ENCODE measurements around the gene CYFIP1.

Gene CYFIP1

GRCh38 chr15:22967084-22967770 lies 12.9 kb downstream of the CYFIP1 start:
- DNase-seq = no peak

GRCh38 chr15:22966321-22967083 lies 13.7 kb downstream of the CYFIP1 start:
- no peak for DNase-seq

DNA sequence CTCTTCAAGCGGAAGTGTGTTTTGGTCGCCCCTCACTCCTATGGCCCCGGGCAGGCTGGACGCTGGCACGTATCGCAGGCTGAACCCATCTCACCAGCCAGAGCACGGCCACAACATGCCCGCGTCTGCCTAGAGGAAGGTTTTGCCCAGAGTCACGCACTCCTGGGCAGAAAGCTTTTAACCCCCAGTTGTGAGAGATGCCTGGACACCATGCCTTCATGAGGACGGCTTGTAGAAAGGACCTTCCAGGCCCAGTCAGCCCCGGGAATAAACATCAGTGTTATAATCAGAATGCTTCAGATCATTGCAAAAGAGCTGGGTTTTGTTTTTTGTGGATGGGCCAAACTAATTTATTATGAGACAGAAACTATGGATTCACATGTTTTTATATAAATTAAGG lies 16.5 kb downstream of the CYFIP1 start:
- no peak for DNase-seq

GRCh38 chr15:22962611-22963010 lies 17.6 kb downstream of the CYFIP1 start:
- DNase-seq = no peak

GRCh38 chr15:22961762-22962161 lies 18.4 kb downstream of the CYFIP1 start:
- no peak for DNase-seq

GRCh38 chr15:22960556-22960955 lies 19.6 kb downstream of the CYFIP1 start:
- DNase-seq = no peak

- no peak for DNase-seq
These were observed 20.0 kb downstream of the CYFIP1 start for GRCh38 chr15:22960126-22960525.

DNA sequence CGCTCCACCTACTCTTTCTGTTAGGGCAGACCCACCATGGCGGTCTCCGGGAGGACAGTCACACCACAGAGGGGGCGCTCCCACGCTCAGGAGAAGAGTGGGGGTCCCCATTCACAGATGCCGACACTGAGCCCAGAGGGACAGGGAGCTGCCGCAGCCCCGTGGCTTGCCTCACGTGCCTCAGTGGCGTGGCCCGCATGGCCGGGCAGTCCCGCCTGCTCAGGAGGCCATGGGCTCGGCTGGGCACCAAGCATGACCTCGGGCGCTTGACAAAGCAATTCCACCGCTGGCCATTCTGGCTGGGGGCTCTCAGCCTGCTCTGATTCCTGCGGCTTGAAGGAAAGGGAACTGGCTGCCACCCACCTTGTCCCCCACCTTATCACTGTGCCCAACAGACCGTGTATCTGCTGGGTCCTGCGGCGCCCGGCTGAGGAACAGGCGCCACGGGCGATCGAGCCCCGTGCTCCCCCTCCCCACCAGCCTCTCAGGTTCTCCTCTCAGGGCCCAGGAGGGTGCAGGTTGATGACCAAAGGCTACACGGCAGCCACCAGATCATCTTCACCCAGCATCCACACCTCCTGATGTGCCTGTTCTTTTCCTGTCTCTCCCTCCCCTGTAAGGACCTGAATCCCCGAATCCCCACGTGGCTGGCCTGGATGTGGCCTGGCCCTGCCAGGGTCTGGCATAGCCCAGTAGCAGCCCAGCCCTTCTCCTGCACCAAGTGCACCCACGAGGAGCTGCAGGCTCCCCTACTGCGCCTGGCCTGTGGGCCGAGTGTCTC lies 20.7 kb downstream of the CYFIP1 start:
- DNase-seq = no peak

DNA sequence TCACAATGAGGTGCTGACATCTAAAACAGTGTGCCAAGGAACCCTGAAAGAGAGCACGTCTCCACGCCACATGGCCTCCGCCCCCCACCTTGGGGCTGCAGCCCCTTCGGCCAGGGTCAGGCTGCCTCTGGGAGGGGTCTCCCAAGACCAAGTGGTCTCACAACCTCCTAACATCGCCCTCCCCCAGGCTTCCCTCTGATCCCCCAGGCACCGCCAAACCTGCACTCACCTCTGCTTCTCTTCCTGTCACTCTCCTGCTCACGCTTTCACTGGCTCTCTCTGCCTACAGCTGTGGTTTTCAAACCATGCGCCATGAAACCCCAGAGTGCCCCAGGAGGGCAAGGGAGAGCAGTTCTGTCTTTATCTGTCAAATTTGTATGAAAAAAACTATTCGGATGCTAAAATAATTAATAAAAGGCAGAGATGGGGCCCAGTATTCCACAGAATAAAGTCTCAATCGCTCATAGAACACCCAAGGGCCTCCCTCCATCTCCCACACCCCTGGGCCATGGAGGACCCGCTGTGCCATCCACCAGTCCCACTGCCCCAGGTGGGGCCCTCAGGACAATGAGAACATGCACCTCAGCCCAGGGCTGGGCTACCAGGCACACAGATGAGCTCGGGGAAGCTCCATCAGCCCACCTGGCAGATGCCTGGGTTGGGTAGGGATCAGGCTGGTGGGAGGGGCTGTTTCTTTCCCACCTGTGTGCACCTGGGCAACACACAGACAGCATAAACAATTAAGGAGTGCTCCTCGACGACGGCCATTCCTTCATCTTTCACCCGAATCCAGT lies 21.5 kb downstream of the CYFIP1 start:
- DNase-seq = no peak

DNA sequence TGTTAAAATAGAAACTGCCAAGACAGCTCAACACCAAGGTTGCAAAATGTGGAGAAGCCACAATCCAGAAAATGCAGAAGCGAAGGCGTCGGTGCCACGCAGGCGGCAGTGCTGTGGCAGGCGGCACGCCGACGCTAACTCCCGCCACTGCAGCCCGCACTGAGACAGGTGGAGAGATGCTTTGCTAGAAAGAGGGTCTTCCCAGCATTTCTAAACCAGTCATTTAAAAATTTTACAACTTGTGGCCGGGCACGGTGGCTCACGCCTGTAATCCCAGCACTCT lies 23.2 kb downstream of the CYFIP1 start:
- DNase-seq = no peak

DNA sequence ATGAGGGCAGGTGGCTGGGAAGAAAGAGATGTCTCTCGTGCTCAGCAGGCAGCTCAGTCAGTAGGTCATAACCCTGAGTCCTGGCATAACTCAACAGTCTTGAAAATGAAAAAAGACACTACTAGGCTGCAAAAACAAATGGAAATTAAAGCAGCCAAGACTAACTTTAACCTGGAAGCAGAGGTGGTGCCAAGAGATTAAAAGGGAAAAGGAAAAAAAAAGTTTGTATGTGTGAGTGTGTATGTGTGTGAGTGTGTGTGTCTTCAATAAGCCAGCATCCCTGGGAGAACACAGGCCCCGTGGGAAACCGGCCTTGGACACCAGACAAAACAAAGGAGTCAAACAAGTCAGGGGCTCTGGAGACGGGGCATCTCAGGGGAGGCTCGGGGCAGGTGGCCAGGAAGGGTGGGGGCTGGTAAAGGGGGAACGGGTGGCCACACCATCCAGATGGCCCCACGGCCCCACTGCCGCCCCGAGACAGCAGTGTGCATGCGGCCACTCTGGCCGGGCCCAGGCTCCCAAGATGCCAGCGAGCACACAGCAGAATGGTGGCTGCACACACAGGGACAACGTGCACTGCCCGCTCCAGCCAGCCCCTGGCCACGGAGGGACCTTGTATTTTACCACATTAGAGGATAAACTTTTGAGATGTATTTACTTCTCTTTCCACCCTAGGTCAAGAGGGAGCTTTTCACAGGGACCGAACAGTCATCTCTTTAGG lies 23.8 kb downstream of the CYFIP1 start:
- DNase-seq = no peak

DNA sequence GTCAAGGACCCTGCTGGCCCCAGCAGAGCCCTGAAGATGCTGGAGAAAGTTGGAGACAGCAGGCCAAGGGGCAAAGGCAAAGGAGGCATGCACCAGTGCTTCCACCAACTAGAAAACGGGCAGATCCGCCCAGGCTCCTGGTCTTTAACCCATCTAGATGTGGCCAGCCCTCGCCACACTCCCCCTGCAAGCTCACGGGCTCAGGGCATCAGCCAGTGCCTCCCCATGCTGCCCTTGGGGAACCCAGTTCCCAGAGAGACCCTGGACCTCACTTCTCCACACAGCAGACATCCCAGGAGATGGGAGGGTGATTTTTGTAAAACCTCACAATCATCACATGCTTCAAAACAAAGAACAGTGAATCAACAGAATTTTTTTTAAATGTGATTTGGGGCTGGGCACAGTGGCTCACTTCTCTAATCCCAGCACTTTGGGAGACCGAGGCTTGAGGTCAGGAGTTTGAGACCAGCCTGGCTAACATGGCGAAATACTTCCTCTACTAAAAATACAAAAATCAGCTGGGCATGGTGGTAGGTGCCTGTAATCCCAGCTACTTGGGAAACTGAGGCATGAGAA lies 24.5 kb downstream of the CYFIP1 start:
- DNase-seq = no peak

DNA sequence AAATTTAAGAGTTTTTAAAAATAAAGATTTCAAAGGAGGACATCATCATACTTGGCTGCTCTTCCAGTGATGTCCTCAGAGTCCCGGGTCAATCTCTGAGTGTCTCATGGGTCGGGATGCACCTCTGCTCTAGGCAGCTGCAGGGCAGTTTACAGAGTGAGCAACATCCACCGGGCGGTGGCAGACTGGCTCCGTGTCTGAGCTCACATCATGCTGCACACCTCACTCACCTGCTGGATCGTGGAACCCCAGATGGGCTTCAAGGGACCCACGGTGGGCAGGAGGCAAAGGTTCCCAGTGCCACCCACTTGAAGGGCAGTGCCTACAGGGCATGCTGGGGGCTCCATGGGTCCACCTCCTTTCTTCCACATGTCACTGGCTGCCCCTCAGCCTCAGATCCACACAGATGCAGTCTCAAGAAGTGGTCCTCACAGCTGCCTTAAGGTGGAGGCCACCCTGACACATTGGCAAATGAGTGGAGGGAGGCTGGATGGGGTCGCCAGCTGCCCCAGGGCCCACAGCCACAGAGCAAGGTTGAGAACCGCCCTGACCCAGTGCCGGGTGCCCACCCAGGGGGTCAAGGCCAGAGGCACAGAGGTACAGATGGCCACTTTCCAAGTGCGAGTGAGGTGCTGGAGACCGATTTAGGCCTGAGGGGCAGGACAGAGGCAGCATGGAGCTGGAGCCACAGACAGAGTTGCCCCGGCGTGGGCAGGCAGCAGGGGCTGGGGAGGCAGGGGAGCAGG lies 25.2 kb downstream of the CYFIP1 start:
- no peak for DNase-seq

DNA sequence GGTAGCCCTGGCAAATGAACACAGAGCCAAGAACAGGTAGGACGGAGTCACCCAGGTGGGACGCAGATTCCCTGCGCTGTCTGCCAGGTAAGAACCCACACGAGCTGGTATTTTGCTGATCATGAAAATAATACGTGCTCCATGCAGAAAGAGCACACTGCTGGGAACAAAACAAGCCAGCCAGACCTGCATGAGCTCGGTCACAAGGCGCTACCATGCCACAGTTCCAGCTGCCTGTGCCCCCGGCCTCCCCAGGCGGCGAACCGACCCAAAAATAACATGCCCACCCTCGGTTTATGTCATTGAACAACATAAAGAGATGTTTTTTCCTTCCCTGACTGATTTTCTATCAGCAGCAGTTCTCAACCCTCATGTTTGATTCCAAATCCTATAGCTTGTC lies 25.8 kb downstream of the CYFIP1 start:
- DNase-seq = no peak

DNA sequence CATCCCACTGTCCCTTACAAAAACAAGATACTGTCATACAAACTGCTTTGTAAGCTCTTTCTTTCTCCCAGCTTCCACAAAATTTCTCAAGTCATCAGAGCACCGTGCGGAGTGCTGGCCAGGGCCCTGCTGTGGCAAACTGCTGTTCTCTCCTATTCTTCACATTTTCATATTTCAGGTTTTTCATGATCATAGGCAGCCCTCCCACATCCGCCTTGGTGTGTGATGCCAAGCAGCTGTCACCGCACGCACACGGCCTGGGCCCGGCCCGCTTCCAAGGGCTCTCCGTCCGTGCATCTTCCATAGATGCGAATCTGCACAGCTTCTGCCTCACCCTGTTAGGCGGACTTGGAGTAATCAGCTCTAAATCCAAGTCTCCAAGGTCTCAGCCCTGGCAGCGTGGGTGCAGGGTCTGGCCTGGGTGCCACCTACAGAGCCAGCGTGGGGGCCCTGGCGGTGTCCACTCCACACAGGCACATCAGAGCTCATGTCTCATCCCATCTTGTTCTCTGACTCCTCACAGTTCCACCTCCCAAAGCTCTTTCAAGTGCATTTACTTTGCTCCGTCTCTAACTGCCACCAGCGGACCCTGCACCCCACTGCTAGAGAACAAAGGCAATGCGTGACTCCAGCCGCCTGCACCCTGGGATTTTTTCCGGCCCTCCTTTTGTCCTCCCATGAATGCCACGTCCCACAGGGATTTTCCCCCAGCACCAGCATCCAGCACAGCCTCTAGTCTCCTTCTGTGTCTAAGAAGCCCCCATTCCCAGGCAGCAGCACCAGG lies 27.2 kb downstream of the CYFIP1 start:
- no peak for DNase-seq

DNA sequence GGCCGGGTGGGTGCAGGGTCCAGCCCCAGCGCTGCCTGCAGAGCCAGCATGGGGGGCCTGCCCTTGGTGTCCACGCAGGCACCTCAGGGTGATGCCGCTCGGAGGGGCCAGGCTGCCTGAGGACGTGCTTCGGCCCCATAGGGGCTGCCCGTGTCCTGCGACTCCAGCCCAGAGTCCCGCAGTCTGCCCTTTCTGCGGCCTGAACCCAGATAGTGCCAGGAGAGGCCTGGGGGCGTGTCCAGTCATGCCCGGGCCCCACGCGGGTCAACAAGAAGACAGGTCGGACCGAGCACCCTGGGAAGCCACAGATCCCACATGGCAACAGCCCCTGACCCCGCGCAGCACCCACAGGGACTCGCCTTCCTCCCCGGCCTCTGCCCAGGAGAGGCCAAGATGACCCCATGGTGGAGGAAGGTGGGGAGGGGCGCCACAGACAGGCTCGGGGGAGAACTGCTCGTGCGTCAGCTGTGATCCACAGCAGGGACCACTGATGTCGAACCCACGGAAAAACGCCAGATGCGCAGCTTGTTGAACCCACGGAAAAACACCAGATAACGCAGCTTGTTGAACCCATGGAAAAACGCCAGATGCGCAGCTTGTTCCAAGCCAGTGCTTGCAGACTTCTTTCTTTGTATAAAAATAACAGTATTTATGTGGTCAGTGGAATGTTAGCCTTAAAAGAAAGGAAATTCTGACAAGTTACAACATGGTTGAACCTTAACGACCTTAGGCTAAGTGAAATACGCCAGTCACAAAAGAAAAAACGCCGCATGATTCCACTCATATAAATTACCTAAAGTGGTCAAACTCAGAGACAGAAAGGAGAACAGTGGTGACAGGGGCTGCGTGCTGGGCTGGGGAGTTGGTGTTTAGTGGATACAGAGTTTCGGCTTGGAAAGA lies 28.5 kb downstream of the CYFIP1 start:
- DNase-seq = no peak

GRCh38 chr15:22951031-22951380 lies 29.2 kb downstream of the CYFIP1 start:
- DNase-seq = no peak

- DNase-seq = no peak
These were observed 29.7 kb downstream of the CYFIP1 start for GRCh38 chr15:22950256-22950990.

- DNase-seq = no peak
These were observed 31.1 kb downstream of the CYFIP1 start for GRCh38 chr15:22949074-22949547.

Measured in activated CD8-positive, alpha-beta memory T cell treated with anti-CD3 and anti-CD28 coated beads, Interleukin-2, amount 50 U/mL, for 4 hours (primary cell).